Ascending aorta (tissue), 2 donors: ENCODE measurements around the gene ADAM19. TPM values are rescaled to one million over a fixed set of nuclear protein-coding genes. Genes with fewer than 3 reads are reported as not detected.

ENCODE experiments used
- DNase-seq, 2 donors: peaks; one replicate each; pipeline ENCODE4 v3.0.0-alpha.2; 2019; ENCODE audit warnings: low spot score in 2 of 2
- H3K27ac ChIP-seq, 2 donors: fragments of 200-600 bp; sonication (generic); one replicate each; pipeline ENCODE4 v1.5.1; 2016 to 2017; ENCODE audit warnings: mild to moderate bottlenecking in 1 of 2
- H3K27me3 ChIP-seq: fragments of 200-600 bp; sonication (generic); one replicate; pipeline ENCODE4 v1.5.1; 2017
- H3K36me3 ChIP-seq, 2 donors: fragments of 200-600 bp; sonication (generic); one replicate each; pipeline ENCODE4 v1.5.1; 2016
- H3K4me1 ChIP-seq, 2 donors: fragments of 200-600 bp; sonication (generic); one replicate each; pipeline ENCODE4 v1.5.1; 2016 to 2017; ENCODE audit warnings: mild to moderate bottlenecking in 1 of 2
- H3K4me3 ChIP-seq, 2 donors: fragments of 200-600 bp; sonication (generic); one replicate each; pipeline ENCODE4 v1.5.1; 2016 to 2017; ENCODE audit warnings: mild to moderate bottlenecking in 1 of 2
- H3K9me3 ChIP-seq, 2 donors: fragments of 200-600 bp; sonication (generic); one replicate each; pipeline ENCODE4 v1.5.1; 2016
- intact Hi-C: fragments of 100-400 bp; cut with DNase I; formaldehyde crosslinking; loops from one replicate; pipeline ENCODE4 v1.15.1; 2023
- total RNA-seq: library from RNA; depleted of rRNA; stranded (reverse); fragments of >200 nt; gene quantifications from one replicate; pipeline ENCODE4 v1.1.0, GENCODE V29; 2016
- TF ChIP-seq, protein P1 (sequence below), 3 experiments: fragments of 200-600 bp in 2 of 3; fragments of 450-650 bp in 1 of 3; sonication (generic) in 2 of 3; IDR thresholded peaks; one replicate each; pipeline ENCODE4 v1.5.1; 2016 to 2019; ENCODE audit warnings: antibody characterized with exemption in 3 of 3, mild to moderate bottlenecking in 1 of 3, moderate library complexity in 1 of 3

ADAM19 gene
- total RNA-seq, 1 donor from 2014 or later, result 11.7 TPM

DNA sequence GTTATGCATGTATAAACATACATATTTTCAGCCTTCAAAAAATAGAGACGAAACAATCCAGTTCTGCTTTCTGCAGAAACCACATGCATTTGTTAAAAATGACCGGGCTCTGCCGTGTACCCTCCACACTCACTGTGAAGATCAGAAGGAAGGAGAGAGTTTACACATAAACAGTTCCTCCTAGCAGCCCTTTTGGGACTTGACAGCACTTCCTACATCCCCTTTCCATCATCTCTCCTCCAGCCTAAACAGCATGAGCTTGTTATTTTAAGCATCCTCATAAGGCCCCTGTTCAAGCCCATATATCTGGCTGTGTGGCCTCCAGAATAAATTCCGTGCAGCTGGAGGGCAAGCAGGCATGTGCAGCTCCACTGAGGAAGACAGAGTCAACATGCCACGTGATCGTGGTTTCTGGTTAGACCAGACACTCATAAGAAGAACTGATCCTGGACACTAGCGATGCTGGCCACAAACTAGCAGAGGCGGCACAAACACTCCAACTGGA, 73.4 kb downstream of the ADAM19 start:
- no peak overlapping the region for H3K4me3 ChIP-seq
- intact Hi-C loops, result no loop called here
- no peak for DNase-seq
- no peaks in the 10 kb centered on the region for H3K27me3 ChIP-seq
- peaks cover 26 to 28% of the 10 kb centered on the region in 2 donors for H3K36me3 ChIP-seq
- TF ChIP-seq, protein P1, sequence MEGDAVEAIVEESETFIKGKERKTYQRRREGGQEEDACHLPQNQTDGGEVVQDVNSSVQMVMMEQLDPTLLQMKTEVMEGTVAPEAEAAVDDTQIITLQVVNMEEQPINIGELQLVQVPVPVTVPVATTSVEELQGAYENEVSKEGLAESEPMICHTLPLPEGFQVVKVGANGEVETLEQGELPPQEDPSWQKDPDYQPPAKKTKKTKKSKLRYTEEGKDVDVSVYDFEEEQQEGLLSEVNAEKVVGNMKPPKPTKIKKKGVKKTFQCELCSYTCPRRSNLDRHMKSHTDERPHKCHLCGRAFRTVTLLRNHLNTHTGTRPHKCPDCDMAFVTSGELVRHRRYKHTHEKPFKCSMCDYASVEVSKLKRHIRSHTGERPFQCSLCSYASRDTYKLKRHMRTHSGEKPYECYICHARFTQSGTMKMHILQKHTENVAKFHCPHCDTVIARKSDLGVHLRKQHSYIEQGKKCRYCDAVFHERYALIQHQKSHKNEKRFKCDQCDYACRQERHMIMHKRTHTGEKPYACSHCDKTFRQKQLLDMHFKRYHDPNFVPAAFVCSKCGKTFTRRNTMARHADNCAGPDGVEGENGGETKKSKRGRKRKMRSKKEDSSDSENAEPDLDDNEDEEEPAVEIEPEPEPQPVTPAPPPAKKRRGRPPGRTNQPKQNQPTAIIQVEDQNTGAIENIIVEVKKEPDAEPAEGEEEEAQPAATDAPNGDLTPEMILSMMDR (IDR thresholded peaks at IDR 0.05), result no peak
- H3K9me3 ChIP-seq, result no peaks in the 10 kb centered on the region
- no peaks in the 10 kb centered on the region for H3K4me1 ChIP-seq
- no peak overlapping the region for H3K27ac ChIP-seq

DNA sequence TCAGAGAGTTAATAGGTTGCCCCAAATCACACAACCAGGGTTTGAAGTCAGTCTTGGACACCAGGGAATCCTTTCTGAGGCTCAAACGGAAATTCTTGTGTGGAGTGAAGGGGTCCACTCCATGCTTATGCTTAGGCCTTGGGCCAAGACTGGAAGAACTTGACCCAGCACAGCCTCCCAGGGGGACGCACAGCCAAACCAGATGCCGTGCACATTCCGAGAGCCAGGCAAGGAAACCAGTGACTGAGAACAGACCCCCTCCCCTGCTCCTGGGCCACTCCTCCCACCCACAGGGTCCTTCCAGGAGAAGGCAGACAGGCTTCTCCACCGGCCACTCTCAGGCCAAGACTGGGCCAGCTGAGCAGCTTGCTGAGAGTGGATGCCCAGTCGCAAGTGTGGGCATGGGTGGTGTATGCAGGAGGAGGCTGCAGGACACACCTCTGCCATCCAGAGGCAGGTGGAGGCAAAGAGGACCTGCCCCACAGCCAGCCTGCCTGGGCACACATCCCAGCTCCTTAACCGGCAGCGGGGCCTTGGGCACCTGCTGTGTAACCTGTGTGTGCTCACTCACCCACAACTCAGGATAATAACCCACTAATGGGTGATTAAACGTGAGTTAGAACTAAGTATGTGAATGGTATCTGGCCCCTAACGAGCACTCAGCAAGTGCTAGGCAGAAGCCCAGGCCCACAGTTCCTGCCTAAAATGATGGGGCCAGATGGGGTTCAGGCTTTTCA, 77.5 kb downstream of the ADAM19 start:
- H3K4me1 ChIP-seq, result no peaks in the 10 kb centered on the region
- intact Hi-C loops, result no loop called here
- H3K36me3 ChIP-seq, result peaks cover 11 to 31% of the 10 kb centered on the region in 2 donors
- TF ChIP-seq, protein P1 (IDR thresholded peaks at IDR 0.05), result no peak
- H3K9me3 ChIP-seq, result no peaks in the 10 kb centered on the region
- no peak overlapping the region for H3K27ac ChIP-seq
- DNase-seq, result no peak
- H3K4me3 ChIP-seq, result no peak overlapping the region
- H3K27me3 ChIP-seq, result no peaks in the 10 kb centered on the region

DNA sequence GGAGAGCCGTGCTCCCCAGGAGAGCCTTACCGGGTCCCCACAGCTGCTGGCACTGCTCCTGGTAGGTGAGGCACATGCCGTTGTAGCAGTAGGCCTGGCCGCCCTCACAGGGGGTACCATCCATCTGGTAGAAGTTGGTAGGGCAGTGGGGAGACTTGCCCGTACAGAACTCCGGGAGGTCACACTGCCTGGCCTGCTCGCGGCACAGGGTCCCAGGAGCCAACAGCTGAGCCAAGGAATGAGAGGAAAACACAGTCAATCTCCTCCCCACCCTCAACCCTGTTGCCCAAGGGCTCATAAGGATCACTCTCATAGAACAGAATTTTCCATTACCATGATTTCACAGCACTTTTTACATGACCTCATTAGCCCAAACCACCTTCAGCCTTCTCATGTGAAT, 78.7 kb downstream of the ADAM19 start:
- Histone ChIP-seq H3K36me3 (peaks cover 13 to 33% of the 10 kb centered on the region in 2 donors), H3K4me1 (no peaks in the 10 kb centered on the region), H3K9me3 (no peaks in the 10 kb centered on the region), H3K4me3 (no peak overlapping the region), H3K27ac (no peak overlapping the region), H3K27me3 (no peaks in the 10 kb centered on the region)
- TF ChIP-seq, protein P1 (IDR thresholded peaks at IDR 0.05), result no peak
- intact Hi-C loops, result no loop called here
- no peak for DNase-seq

DNA sequence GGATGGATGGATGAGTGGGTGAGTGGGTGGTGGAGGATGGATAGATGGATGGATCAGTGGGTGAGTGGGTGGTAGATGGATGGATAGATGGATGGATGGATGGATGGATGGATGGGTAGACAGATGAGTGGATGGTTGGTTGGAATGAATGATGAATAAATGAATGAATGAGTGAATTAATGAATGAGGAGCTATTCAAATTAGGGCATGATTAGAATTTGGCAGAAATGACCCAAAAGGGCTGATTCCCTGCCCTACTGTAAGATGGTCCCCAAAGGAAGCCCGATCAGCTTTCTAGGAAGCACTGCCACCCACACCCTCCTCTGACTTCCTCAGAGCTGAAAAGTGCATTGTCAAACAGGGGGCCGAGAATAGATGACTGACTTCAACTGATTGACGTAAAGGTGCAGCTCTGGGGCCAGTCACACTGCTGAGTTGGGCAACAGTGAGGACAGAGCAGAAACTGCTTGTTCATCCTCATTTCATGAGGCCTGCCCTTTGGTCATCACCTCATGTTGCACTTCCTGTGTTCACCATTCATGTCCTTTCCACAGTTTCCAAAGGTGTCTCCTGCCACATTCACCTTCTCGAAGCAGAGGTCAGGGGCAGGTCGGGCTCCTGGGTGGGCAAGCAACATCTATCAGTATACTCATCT, 81.3 kb downstream of the ADAM19 start:
- Histone ChIP-seq H3K4me3 (no peak overlapping the region), H3K9me3 (no peaks in the 10 kb centered on the region), H3K36me3 (peaks cover 25 to 52% of the 10 kb centered on the region in 2 donors), H3K27ac (no peak overlapping the region), H3K27me3 (no peaks in the 10 kb centered on the region), H3K4me1 (no peaks in the 10 kb centered on the region)
- DNase-seq, result no peak
- TF ChIP-seq, protein P1 (IDR thresholded peaks at IDR 0.05), result no peak
- intact Hi-C loops, result no loop called here

DNA sequence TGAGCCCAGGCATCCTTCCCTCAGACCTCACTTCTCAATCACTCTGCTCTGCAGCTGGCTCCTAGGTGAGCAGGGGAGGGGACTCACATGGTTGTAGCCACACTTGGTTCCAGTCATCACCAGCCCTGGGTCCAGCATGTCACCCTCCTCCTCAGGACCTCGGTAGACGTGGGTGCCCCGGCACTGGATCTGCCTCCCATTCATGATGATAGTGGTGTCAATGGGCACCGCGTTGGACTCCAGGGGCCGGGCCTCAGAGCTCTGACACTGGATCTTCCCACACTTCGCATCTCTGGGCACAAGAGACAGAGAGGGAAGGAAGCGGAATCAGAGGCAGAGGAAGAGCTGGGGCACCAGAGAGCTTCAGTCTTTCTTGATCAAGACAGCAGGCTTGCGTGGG, 82.7 kb downstream of the ADAM19 start:
- Histone ChIP-seq H3K4me3 (no peak overlapping the region), H3K27ac (no peak overlapping the region), H3K4me1 (no peaks in the 10 kb centered on the region), H3K36me3 (peaks cover 38 to 66% of the 10 kb centered on the region in 2 donors), H3K27me3 (no peaks in the 10 kb centered on the region), H3K9me3 (no peaks in the 10 kb centered on the region)
- intact Hi-C loops, result no loop called here
- TF ChIP-seq, protein P1 (IDR thresholded peaks at IDR 0.05), result no peak
- no peak for DNase-seq
